D721Med (cell line): Measurements from ENCODE around the gene SRP14.

Source experiments
- DNase-seq: peaks from one replicate; pipeline ENCODE4 v3.0.0; 2011; ENCODE audit warnings: low spot score; ENCODE audit not compliant: insufficient read length
- FAIRE-seq: peaks from 2 replicates; lab custom pipeline; 2011; peaks lifted over from hg19 to GRCh38; lab: Jason Lieb, UNC
- CTCF ChIP-seq: IDR thresholded peaks from 2 replicates; pipeline ENCODE4 v1.5.1; 2012; ENCODE audit warnings: mild to moderate bottlenecking, control low read depth; ENCODE audit not compliant: insufficient read depth; ENCODE audit errors: missing control alignments

The SRP14 gene

DNA sequence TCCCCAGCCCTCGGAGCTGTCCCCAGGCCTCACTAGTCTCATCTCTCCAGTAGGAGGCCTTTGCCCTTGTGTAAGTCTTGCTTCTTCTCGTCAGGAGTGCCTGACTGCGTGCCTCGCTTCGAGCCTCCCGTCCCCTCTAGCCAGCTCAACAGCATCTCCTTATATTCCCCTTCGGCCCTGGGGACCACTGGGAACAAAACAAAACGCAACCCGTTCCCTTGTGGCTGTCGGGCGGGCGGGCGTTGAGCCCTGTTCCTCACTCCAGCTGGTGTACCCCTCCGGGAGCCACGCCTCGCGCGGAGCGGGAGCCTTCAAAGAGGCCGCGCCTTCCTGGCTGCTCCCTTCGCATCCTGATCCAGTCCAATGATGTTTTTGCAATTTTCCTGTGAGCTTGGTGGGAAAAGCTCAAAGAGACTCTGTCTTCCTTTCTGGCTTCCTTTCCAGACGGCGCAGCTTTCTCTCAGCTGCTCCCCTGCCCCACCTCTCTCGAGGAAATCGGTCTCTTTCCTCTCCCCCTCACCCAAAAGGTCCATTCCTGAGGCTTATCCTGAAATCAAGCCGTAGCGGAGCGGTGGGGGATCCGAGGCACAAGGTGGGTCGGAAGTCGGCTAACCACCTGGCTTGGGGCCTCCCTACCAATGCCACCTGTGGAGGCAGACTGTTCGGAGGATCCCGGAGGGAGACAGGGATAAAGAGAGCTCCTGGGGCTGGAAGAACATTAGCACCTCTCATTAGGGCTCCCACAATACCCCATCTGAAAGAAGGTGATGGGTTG lies 33.4 kb upstream of the SRP14 start:
- no peak for TF ChIP-seq CTCF
- no peak for FAIRE-seq

GRCh38 chr15:40070608-40071218 lies 31.7 kb upstream of the SRP14 start:
- FAIRE-seq (no peak), DNase-seq (no peak)
- no peak for TF ChIP-seq CTCF

More for the DNA sequence above, 33.4 kb upstream of the SRP14 start:
- no peak for DNase-seq

- no peak for TF ChIP-seq CTCF
- FAIRE-seq (no peak), DNase-seq (peak; percentile 58)
These were observed 31.2 kb upstream of the SRP14 start for GRCh38 chr15:40070166-40070557.

DNA sequence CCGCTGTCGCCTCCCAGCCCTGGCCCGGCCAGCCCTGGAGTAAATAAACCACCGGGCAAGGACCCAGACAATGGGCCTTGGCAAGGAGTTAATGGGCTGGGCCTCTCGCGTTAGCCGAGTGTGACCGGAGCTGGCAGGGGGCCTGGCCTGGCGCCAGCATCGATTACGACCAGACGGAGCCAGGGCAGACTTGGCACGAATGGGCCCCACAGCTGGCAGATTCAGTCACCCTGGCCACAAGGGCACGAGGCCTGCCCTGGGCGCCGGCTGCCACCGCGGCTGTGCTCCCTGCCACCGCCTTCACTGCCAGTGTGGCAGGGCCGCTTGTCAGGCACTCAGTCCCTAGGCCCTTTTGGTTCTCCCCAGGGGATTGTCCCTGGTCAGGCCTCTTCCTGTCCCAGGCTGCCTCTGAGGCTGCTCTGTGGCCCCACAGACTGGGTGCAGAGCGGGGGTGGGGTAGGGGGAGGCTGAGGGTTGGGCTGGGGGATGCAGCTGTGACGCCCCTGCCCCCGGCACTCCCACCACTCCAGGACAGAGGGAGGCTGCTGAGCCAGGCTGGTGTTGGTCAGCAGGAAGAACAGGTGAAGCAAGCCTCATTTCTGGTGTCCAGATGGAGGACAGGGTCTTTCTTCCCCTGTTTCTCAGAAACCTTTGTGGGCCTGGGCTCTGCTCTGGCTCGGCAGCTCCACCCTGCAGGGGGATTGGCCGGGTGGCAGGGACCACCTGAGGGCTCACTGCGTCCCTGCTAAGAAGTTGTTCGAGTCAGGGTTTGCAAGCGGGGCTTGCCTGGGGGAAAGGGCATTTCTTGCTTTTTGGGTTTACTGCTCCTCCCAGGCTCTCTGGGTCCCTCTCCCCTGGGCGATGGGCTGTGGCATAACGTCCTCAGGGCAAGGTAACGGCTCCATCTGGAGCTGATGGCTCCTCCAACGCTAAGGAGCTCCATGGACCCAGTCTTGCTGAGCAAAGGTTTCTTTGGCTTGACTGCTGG lies 30.5 kb upstream of the SRP14 start:
- DNase-seq (no peak), FAIRE-seq (no peak)

DNA sequence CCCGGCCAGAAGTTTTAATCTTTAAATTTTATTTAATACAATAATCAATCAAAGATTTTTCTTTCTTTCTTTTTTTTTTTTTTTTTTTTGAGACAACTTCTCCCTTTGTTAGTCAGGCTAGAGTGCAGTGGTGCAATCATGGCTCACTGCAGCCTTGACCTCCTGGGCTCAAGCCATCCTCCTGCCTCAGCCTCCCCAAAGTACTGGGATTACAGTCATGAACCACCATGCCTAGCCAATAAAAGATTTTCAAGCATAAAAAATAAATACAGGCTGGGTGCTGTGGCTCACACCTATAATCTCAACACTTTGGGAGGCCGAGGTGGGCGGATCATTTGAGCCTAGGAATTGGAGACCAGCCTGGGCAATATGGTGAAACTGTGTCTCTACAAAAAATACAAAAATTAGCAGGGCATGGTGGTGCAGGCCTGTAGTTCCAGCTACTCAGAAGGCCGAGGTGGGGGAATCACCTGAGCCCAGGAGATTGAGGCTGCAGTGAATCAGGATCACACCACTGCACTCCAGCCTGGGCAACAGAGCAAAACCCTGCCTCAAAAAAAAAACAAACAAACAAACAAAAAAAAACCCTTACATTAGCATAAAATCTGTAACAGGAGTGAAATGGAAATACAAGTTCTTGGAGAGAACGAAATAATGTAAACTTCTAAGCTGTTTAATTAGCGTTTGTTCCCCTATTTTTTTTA lies 29.1 kb upstream of the SRP14 start:
- no peak for TF ChIP-seq CTCF
- FAIRE-seq (no peak), DNase-seq (no peak)

More for the DNA sequence above, 30.5 kb upstream of the SRP14 start:
- TF ChIP-seq CTCF: no peak

- no peak for TF ChIP-seq CTCF
- DNase-seq (no peak), FAIRE-seq (no peak)
These were observed 27.6 kb upstream of the SRP14 start for GRCh38 chr15:40066589-40066988.
